ENCODE data around the gene OR2Y1. TPM values are rescaled to one million over a fixed set of nuclear protein-coding genes. Genes with fewer than 3 reads are reported as not detected.
"Not testable (repeated sequence)": the region's sequence is repeated elsewhere in the genome, so short reads cannot be mapped to it uniquely, and the experiment has no call there.

OR2Y1 gene
- total RNA-seq, 1 donor, result not detected

DNA sequence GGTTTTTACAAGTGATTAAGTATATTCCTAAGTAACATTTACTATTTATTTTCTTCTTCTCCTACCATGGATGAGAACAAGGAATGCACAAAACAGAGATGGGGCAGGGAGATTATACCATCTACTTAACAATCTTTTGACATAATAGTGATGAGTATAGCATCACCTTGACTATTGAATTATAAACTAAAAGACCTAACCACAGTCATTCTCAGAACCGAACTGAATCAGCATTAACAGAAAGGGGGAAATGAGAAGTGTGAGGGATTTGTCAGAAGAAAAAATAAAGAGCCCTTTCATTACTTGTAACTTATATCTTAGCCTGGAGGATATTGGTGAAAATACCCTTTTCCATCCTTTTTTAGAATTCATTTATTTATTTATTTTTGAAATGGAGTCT is 21.9 kb downstream of the OR2Y1 start:
- no peak for DNase-seq (ENCODE audit: low read depth)
- no peak overlapping the region for H3K4me3 ChIP-seq (ENCODE audit: low read depth, low read length)
- TF ChIP-seq, protein P1, sequence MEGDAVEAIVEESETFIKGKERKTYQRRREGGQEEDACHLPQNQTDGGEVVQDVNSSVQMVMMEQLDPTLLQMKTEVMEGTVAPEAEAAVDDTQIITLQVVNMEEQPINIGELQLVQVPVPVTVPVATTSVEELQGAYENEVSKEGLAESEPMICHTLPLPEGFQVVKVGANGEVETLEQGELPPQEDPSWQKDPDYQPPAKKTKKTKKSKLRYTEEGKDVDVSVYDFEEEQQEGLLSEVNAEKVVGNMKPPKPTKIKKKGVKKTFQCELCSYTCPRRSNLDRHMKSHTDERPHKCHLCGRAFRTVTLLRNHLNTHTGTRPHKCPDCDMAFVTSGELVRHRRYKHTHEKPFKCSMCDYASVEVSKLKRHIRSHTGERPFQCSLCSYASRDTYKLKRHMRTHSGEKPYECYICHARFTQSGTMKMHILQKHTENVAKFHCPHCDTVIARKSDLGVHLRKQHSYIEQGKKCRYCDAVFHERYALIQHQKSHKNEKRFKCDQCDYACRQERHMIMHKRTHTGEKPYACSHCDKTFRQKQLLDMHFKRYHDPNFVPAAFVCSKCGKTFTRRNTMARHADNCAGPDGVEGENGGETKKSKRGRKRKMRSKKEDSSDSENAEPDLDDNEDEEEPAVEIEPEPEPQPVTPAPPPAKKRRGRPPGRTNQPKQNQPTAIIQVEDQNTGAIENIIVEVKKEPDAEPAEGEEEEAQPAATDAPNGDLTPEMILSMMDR (IDR thresholded peaks at IDR 0.05; ENCODE audit: insufficient read depth, low read length), result no peak

- TF ChIP-seq, protein P1 (IDR thresholded peaks at IDR 0.05; ENCODE audit: insufficient read depth, low read length), result no peak
- no peak for DNase-seq (ENCODE audit: low read depth)
- H3K4me3 ChIP-seq (ENCODE audit: low read depth, low read length), result no peak overlapping the region
Observed at GRCh38 chr5:180704362-180704761, 35.5 kb downstream of the OR2Y1 start.

GRCh38 chr5:180703912-180704311 is 35.9 kb downstream of the OR2Y1 start:
- no peak for DNase-seq (ENCODE audit: low read depth)
- H3K4me3 ChIP-seq (ENCODE audit: low read depth, low read length), result no peak overlapping the region
- TF ChIP-seq, protein P1 (IDR thresholded peaks at IDR 0.05; ENCODE audit: insufficient read depth, low read length), result no peak

- not testable (repeated sequence) for H3K4me3 ChIP-seq (ENCODE audit: low read depth, low read length); DNase-seq (ENCODE audit: low read depth)
Observed at GRCh38 chr5:180703371-180703770, 36.5 kb downstream of the OR2Y1 start.

DNA sequence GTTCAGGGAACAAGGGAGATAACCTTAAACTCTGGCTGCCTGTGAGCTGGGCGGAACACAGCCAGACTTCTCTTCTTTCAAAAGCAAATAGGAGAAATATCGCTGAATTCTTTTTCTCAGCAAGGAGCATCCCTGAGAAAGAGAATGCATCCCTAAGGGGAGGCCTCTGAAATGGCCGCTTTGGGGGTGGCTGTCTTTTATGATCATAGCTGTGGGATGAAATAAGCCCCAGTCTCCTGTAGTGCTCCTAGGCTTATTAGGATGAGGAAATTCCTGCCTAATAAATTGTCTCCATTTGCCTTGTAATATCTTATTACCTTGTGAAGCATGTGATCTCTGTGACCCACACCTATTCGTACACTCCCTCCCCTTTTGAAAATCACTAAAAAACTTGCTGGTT is 39.4 kb downstream of the OR2Y1 start:
- DNase-seq (ENCODE audit: low read depth); H3K4me3 ChIP-seq (ENCODE audit: low read depth, low read length): not testable (repeated sequence)

- TF ChIP-seq, protein P1 (IDR thresholded peaks at IDR 0.05; ENCODE audit: insufficient read depth, low read length), result no peak
- no peak for DNase-seq (ENCODE audit: low read depth)
- no peak overlapping the region for H3K4me3 ChIP-seq (ENCODE audit: low read depth, low read length)
Observed at GRCh38 chr5:180699042-180699441, 40.8 kb downstream of the OR2Y1 start.

- no peak for DNase-seq (ENCODE audit: low read depth)
- H3K4me3 ChIP-seq (ENCODE audit: low read depth, low read length), result no peak overlapping the region
- TF ChIP-seq, protein P1 (IDR thresholded peaks at IDR 0.05; ENCODE audit: insufficient read depth, low read length), result no peak
Observed at GRCh38 chr5:180696116-180696515, 43.7 kb downstream of the OR2Y1 start.

GRCh38 chr5:180692429-180692828 is 47.4 kb downstream of the OR2Y1 start:
- no peak overlapping the region for H3K4me3 ChIP-seq (ENCODE audit: low read depth, low read length)
- TF ChIP-seq, protein P1 (IDR thresholded peaks at IDR 0.05; ENCODE audit: insufficient read depth, low read length), result no peak
- no peak for DNase-seq (ENCODE audit: low read depth)
